Esophagus muscularis mucosa (tissue), 4 donors: ENCODE results near the gene USP34. TPM values are rescaled to one million over a fixed set of nuclear protein-coding genes. Genes with fewer than 3 reads are reported as not detected.

Experiments
- DNase-seq: peaks from one replicate; pipeline ENCODE4 v3.0.0-alpha.2; 2017; ENCODE audit errors: extremely low spot score
- H3K27ac ChIP-seq, 4 donors: fragments of 200-600 bp; sonication (generic); replicated peaks in 1 of 4; 1 replicate in 3 of 4; 2 replicates in 1 of 4; pipeline ENCODE4 v1.5.1; 2016 to 2019; ENCODE audit warnings: mild to moderate bottlenecking in 1 of 4
- H3K27me3 ChIP-seq, 4 donors: fragments of 200-600 bp; sonication (generic); one replicate each; pipeline versions ENCODE4 v1.5.1 to v1.6.0; 2016 to 2019
- H3K36me3 ChIP-seq, 4 donors: fragments of 200-600 bp; sonication (generic); one replicate each; pipeline ENCODE4 v1.5.1; 2016 to 2019
- H3K4me1 ChIP-seq, 4 donors: fragments of 200-600 bp; sonication (generic); one replicate each; pipeline ENCODE4 v1.5.1; 2016 to 2019
- H3K4me3 ChIP-seq, 4 donors: fragments of 200-600 bp; sonication (generic); 1 replicate in 2 of 4; 2 replicates in 2 of 4; pipeline ENCODE4 v1.5.1; 2016 to 2019; ENCODE audit warnings: mild to moderate bottlenecking in 4 of 4, moderate library complexity in 1 of 4
- H3K9me3 ChIP-seq, 4 donors: fragments of 200-600 bp; sonication (generic); 1 replicate in 3 of 4; 2 replicates in 1 of 4; pipeline ENCODE4 v1.5.1; 2016 to 2019
- CTCF ChIP-seq, 3 experiments: fragments of 200-600 bp in 2 of 3; fragments of 450-650 bp in 1 of 3; sonication (generic) in 2 of 3; IDR thresholded peaks; one replicate each; pipeline ENCODE4 v1.5.1; 2017 to 2019; ENCODE audit warnings: antibody characterized with exemption in 3 of 3, mild to moderate bottlenecking in 2 of 3, moderate library complexity in 1 of 3
- EP300 ChIP-seq: sonication (generic); formaldehyde crosslinking; IDR thresholded peaks from one replicate; pipeline ENCODE4 v1.6.1; 2017; ENCODE audit warnings: antibody characterized with exemption
- POLR2A ChIP-seq: fragments of 450-650 bp; IDR thresholded peaks from one replicate; pipeline ENCODE4 v1.6.1; 2017; ENCODE audit warnings: antibody characterized with exemption, moderate library complexity, mild to moderate bottlenecking, low read depth
- POLR2AphosphoS5 ChIP-seq, 2 donors: sonication (generic); formaldehyde crosslinking; IDR thresholded peaks; one replicate each; pipeline ENCODE4 v1.6.1; 2017; ENCODE audit warnings: antibody characterized with exemption in 2 of 2
- WGBS: methylation state at CpG from one replicate; pipeline ENCODE4 v1.1.5; 2018; 5-methylcytosine and 5-hydroxymethylcytosine counted together
- intact Hi-C: fragments of 100-400 bp; cut with DNase I; formaldehyde crosslinking; loops from one replicate; pipeline ENCODE4 v1.15.1; 2023
- total RNA-seq, 4 donors: library from RNA; depleted of rRNA; stranded (reverse); fragments of >200 nt; gene quantifications; one replicate each; pipeline versions ENCODE4 v1.1.0 to v1.2.1, GENCODE V29; 2016

USP34 gene
- total RNA-seq, 4 donors from 2014 or later = 124 to 137 (median 129) TPM

GRCh38 chr2:61380056-61380881 is 90.6 kb downstream of the USP34 start:
- H3K27ac ChIP-seq = no peak overlapping the region
- intact Hi-C loops = no loop called here

GRCh38 chr2:61379521-61379920 is 91.4 kb downstream of the USP34 start:
- peaks cover 13 to 89% (median 39%) of the 10 kb centered on the region in 4 donors for H3K36me3 ChIP-seq
- intact Hi-C loops = no loop called here
- TF ChIP-seq CTCF (IDR thresholded peaks at IDR 0.05) (no peak), POLR2AphosphoS5 (IDR thresholded peaks at IDR 0.05) (no peak), POLR2A (no peak), EP300 (no peak)

More at GRCh38 chr2:61380056-61380881, 90.6 kb downstream of the USP34 start:
- Histone ChIP-seq H3K27me3 (no peaks in the 10 kb centered on the region), H3K36me3 (peaks cover 13 to 81% (median 32%) of the 10 kb centered on the region in 4 donors), H3K4me3 (no peak overlapping the region), H3K4me1 (peaks cover 0 to 7% (median 0%) of the 10 kb centered on the region in 4 donors), H3K9me3 (no peaks in the 10 kb centered on the region)
- WGBS = 92% methylated on average over 4 of the region's 4 CpGs
- no peak for DNase-seq
- TF ChIP-seq POLR2AphosphoS5 (IDR thresholded peaks at IDR 0.05) (no peak), EP300 (no peak), POLR2A (no peak), CTCF (IDR thresholded peaks at IDR 0.05) (no peak)

GRCh38 chr2:61378281-61378680 is 92.6 kb downstream of the USP34 start:
- no peaks in the 10 kb centered on the region for H3K9me3 ChIP-seq
- peaks cover 0 to 7% (median 0%) of the 10 kb centered on the region in 4 donors for H3K4me1 ChIP-seq
- intact Hi-C loops = no loop called here
- no peaks in the 10 kb centered on the region for H3K27me3 ChIP-seq
- whole genome bisulfite sequencing = 94% methylated on average over 5 of the region's 5 CpGs
- peaks cover 23 to 97% (median 46%) of the 10 kb centered on the region in 4 donors for H3K36me3 ChIP-seq
- DNase-seq = no peak
- no peak overlapping the region for H3K4me3 ChIP-seq
- TF ChIP-seq EP300 (no peak), POLR2AphosphoS5 (IDR thresholded peaks at IDR 0.05) (no peak), POLR2A (no peak), CTCF (IDR thresholded peaks at IDR 0.05) (no peak)
- no peak overlapping the region for H3K27ac ChIP-seq

More at GRCh38 chr2:61379521-61379920, 91.4 kb downstream of the USP34 start:
- Histone ChIP-seq H3K4me1 (peaks cover 0 to 7% (median 0%) of the 10 kb centered on the region in 4 donors), H3K27ac (no peak overlapping the region), H3K27me3 (no peaks in the 10 kb centered on the region), H3K9me3 (no peaks in the 10 kb centered on the region), H3K4me3 (no peak overlapping the region)
- 93% methylated on average over 2 of the region's 2 CpGs for WGBS
- DNase-seq = no peak

GRCh38 chr2:61377046-61377445 is 93.8 kb downstream of the USP34 start:
- intact Hi-C loops = no loop called here
- Histone ChIP-seq H3K9me3 (no peaks in the 10 kb centered on the region), H3K27ac (no peak overlapping the region), H3K27me3 (no peaks in the 10 kb centered on the region), H3K4me1 (peaks cover 0 to 7% (median 0%) of the 10 kb centered on the region in 4 donors), H3K4me3 (no peak overlapping the region), H3K36me3 (peaks cover 23 to 89% (median 45%) of the 10 kb centered on the region in 4 donors)
- DNase-seq = no peak
- TF ChIP-seq CTCF (IDR thresholded peaks at IDR 0.05) (no peak), POLR2AphosphoS5 (IDR thresholded peaks at IDR 0.05) (no peak), EP300 (no peak), POLR2A (no peak)
- 26% methylated on average over 1 of the region's 1 CpG for WGBS
